GM13977 (cell line): ENCODE measurements around the gene OAF.

Experiments
- DNase-seq: peaks from one replicate; pipeline ENCODE4 v3.0.0; 2012; ENCODE audit warnings: low spot score
- in situ Hi-C: fragments of 300-500 bp; cut with MboI; formaldehyde crosslinking; loops from one replicate; pipeline ENCODE4 v1.12.0; 2022; ENCODE audit warnings: low sequenced_read_pairs, low pct_unique_long_range_greater_than_20kb, mixed read lengths, inconsistent platforms; ENCODE audit not compliant: unreplicated experiment
- TF ChIP-seq, protein P1 (sequence below): IDR thresholded peaks from 2 replicates; pipeline ENCODE4 v1.5.1; 2012; ENCODE audit warnings: mild to moderate bottlenecking, control low read depth; ENCODE audit not compliant: insufficient read depth; ENCODE audit errors: extremely low read depth, missing control alignments

The OAF gene

DNA sequence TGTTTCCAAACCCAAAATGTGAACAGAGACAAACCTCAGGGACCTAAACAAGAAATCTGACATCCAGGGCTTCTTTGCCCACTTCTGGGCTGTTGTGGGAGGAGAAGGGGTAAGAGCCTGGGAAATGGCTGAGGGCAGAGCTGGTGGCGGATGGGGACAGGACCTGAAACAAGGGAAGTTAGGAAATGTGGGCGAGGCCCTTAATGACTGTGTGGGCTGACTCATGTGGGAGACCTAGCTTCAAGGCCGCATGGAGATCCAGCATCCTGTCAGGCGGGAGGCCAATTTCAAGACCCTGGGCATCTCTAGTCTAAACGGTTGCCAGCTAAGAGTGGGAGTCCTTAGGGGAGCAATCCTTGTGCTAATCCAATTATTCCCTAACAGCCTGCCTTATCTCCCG, 2.1 kb upstream of the OAF start:
- in situ Hi-C loops, result no loop called here

DNA sequence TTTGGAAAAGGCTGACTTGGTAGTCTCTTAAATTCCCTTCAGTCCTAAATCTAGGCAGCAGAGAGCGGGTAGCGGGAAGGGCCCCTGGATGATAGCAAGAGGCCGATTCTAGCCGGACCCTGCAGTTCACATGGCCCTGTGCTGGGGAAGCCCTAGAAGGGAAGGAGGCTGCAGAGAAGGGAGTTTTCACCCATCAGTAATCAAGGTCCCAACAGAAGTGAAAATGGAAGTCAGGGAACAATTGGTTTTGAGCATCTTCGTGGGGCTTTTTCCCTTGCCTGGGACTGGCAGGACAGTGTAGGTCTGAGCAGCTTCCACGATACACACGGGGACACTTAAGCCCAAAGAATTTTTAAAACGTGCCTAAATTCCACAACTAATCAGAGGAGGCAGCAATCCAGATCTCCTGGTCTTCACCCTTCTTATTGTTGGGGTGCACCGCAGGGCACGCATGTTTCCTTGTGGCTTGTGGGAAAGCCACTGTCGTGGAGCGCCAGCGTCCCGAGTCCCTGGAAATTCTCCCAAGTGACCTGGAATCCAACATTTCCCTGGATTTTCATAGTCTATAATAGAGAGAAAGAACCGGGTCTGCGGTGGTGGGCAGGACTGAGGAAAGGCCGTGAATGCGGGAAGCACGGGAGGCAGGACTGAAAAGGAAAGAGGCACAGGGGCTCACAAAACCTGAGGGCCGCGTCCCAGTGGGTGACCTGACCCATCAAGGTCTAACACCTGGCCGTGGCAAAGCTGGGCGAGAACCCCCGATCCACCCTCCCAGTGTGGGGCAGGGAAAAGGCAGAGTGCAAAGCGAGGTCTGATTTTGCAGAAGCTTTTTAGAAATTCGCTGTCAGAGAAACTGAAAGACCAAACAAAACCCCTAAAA, 846 bp upstream of the OAF start:
- in situ Hi-C loops, result no loop called here
- no peak for DNase-seq
- TF ChIP-seq, protein P1, sequence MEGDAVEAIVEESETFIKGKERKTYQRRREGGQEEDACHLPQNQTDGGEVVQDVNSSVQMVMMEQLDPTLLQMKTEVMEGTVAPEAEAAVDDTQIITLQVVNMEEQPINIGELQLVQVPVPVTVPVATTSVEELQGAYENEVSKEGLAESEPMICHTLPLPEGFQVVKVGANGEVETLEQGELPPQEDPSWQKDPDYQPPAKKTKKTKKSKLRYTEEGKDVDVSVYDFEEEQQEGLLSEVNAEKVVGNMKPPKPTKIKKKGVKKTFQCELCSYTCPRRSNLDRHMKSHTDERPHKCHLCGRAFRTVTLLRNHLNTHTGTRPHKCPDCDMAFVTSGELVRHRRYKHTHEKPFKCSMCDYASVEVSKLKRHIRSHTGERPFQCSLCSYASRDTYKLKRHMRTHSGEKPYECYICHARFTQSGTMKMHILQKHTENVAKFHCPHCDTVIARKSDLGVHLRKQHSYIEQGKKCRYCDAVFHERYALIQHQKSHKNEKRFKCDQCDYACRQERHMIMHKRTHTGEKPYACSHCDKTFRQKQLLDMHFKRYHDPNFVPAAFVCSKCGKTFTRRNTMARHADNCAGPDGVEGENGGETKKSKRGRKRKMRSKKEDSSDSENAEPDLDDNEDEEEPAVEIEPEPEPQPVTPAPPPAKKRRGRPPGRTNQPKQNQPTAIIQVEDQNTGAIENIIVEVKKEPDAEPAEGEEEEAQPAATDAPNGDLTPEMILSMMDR, result no peak

More for the DNA sequence above, 2.1 kb upstream of the OAF start:
- TF ChIP-seq, protein P1, result no peak
- no peak for DNase-seq

DNA sequence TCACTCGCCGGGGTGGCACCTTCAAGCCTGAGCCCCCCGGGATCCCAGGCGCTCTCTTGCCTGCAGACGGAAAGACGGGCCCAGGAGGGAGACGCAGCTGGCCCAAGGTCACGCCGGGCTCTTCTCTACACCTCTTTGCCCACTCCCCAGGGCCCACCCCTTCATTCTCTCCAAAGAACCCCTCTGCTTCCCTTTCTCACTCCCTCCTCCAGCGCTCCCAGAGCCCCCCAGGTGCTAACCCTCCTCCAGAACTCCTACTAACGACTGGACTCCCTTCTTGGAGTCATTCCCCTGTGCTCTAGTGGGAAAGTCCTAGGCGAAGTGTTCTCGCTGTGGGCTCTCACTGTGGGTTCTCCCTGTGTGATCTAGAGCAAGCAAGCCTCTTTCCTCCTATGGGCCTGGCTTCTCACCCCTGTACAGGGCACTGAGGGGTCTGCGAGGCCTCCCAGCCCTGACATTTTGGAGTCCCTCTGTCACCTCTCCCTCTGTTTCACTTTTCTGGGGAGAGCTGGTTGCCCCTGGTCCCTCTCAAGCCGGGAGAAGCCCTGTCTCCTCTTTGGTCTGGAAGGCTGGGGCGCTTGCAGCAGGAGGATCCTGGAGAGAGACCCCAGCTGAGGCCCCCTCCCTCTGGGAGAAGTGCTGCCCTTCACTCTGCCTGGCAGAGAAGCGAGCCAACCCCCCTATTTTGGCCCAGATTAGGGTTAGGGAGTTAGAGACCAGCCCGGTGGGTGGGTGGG, 858 bp downstream of the OAF start:
- no peak for DNase-seq
- in situ Hi-C loops, result no loop called here
- TF ChIP-seq, protein P1, result no peak

DNA sequence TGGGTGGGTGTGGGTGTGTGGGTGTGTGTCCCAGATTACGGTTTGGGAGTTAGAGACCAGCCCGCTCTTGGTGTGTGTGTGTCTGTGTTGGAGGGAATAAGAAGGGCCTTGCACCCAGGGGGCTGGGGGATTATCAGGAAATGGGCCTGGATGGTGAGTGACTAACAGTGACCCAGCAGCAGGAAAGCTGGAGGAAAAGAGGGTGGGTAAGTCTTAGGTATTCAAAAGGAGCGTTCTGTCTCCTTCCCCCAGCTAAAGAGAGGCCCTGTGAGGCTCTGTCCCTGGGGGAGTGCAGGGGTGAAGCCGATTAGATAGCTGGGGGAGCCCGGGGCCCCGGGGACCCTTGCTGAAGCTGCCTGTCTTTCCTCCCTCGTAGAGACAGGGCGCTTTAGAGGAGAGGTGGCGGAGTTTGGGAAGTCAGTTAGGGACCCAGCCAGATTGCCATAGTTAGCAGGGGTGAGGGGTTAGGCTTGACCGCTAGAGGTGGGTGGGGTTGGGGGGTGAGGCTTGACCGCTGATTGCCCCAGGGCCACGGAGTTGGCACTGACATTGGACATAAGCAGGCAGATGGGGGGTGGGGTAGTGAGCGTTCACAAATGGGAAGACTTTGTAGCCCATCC, 1.5 kb downstream of the OAF start:
- TF ChIP-seq, protein P1, result no peak

DNA sequence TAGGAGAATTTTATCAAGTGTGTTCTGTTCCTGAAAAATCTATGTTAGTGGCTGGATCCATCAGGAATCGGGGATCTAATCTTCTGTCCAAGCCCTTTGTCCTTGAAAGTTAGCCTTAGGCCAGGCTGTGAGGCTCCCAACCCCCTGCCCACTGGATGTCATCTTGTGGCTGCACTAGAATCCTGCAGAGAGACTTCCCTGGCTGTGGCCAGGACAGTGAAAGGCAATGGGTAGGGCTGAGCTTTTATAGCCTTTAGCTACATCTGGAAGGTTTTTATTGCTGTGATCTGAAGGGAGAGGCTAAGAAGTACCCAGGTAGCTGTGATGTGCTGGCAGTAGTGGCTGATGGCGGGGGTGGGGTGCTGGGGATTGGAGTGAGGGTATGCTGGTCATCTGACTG, 2.1 kb downstream of the OAF start:
- TF ChIP-seq, protein P1, result no peak
- no peak for DNase-seq
- in situ Hi-C loops, result no loop called here

More for the DNA sequence above, 1.5 kb downstream of the OAF start:
- in situ Hi-C loops, result no loop called here
- DNase-seq, result no peak

DNA sequence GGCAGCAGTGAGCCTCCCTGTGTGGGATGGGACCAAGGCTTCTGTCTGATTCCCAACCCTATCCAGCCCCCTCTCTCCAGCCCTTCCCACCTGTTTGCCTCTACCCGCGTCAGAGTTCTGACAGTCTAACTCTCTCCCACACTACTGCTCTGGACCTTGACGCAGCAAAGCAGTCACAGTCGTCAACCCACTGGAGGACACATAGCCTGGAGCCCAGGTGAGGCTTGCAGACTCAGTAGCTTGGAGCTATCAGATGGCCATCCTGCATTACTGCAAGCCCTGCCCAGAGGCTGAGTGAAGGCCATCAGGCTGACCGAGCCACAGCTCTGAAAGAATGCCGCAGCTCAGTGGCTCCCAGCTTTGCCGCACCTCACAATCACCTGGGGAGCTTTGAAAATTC, 3.7 kb downstream of the OAF start:
- DNase-seq, result no peak
- in situ Hi-C loops, result no loop called here
- TF ChIP-seq, protein P1, result no peak
